Liver (tissue), 9 donors: ENCODE results near the gene OTUD3. TPM values are rescaled to one million over a fixed set of nuclear protein-coding genes. Genes with fewer than 3 reads are reported as not detected.
A peak's percentile ranks its signal among the peaks of the same experiment; 100 is the strongest.

Source experiments
- DNase-seq: peaks from one replicate; pipeline ENCODE4 v3.0.0-alpha.2; 2017; ENCODE audit warnings: low spot score
- H3K27ac ChIP-seq, 2 donors: one replicate each; pipeline ENCODE4 v1.7.0; 2013; ENCODE audit warnings: inconsistent platforms in 2 of 2, low read length in 2 of 2, control low read depth in 1 of 2, low read depth in 1 of 2, mild to moderate bottlenecking in 1 of 2
- H3K27me3 ChIP-seq, 4 donors: one replicate each; pipeline versions ENCODE4 v1.6.1 to v1.7.0; 2013; ENCODE audit warnings: low read length in 3 of 4, inconsistent platforms in 1 of 4, mild to moderate bottlenecking in 1 of 4, moderate library complexity in 1 of 4; ENCODE audit not compliant: control insufficient read depth in 4 of 4, insufficient read depth in 4 of 4
- H3K36me3 ChIP-seq, 4 donors: one replicate each; pipeline versions ENCODE4 v1.6.1 to v1.7.0; 2013; ENCODE audit warnings: low read length in 3 of 4, mild to moderate bottlenecking in 3 of 4, low read depth in 1 of 4, moderate library complexity in 1 of 4; ENCODE audit not compliant: control insufficient read depth in 4 of 4, insufficient read depth in 3 of 4
- H3K4me1 ChIP-seq, 4 donors: one replicate each; pipeline versions ENCODE4 v1.6.1 to v1.7.0; 2013; ENCODE audit warnings: low read length in 3 of 4, mild to moderate bottlenecking in 3 of 4, moderate library complexity in 1 of 4; ENCODE audit not compliant: control insufficient read depth in 4 of 4, insufficient read depth in 4 of 4
- H3K4me3 ChIP-seq, 3 donors: one replicate each; pipeline versions ENCODE4 v1.6.1 to v1.7.0; 2013; ENCODE audit warnings: low read length in 3 of 3, control low read depth in 1 of 3, low read depth in 1 of 3, mild to moderate bottlenecking in 1 of 3
- H3K9ac ChIP-seq, 2 donors: one replicate each; pipeline ENCODE4 v1.7.0; 2013; ENCODE audit warnings: low read length in 2 of 2, mild to moderate bottlenecking in 2 of 2, moderate library complexity in 2 of 2, control low read depth in 1 of 2, low read depth in 1 of 2
- H3K9me3 ChIP-seq, 4 donors: one replicate each; pipeline versions ENCODE4 v1.6.1 to v1.7.0; 2013; ENCODE audit warnings: low read length in 3 of 4; ENCODE audit not compliant: control insufficient read depth in 4 of 4
- ATF3 ChIP-seq: IDR thresholded peaks from 2 replicates; pipeline ENCODE4 v1.6.1; 2016; ENCODE audit warnings: antibody characterized with exemption
- CTCF ChIP-seq: fragments of 150-350 bp; IDR thresholded peaks from 2 replicates; pipeline ENCODE4 v1.5.1; 2017; ENCODE audit warnings: improper control_type of control experiment, low read depth, low read length; ENCODE audit not compliant: missing input control
- EGR1 ChIP-seq, 2 donors: IDR thresholded peaks; 2 replicates each; pipeline ENCODE4 v1.6.1; 2016 to 2018; ENCODE audit warnings: antibody characterized with exemption in 2 of 2, low read depth in 2 of 2
- FOXA1 ChIP-seq: IDR thresholded peaks from 2 replicates; pipeline ENCODE4 v1.6.1; 2016; ENCODE audit warnings: antibody characterized with exemption
- FOXA2 ChIP-seq: IDR thresholded peaks from 2 replicates; pipeline ENCODE4 v1.6.1; 2016; ENCODE audit warnings: antibody characterized with exemption
- GABPA ChIP-seq, 2 donors: IDR thresholded peaks in 1 of 2; conservative IDR thresholded peaks in 1 of 2; 2 replicates each; pipeline ENCODE4 v1.6.1; 2016; ENCODE audit warnings: antibody characterized with exemption in 2 of 2, mild to moderate bottlenecking in 1 of 2, moderate library complexity in 1 of 2
- HNF4A ChIP-seq, 2 donors: conservative IDR thresholded peaks; 2 replicates each; pipeline ENCODE4 v1.6.1; 2016; ENCODE audit warnings: antibody characterized with exemption in 2 of 2, mild to moderate bottlenecking in 2 of 2
- HNF4G ChIP-seq: IDR thresholded peaks from 2 replicates; pipeline ENCODE4 v1.6.1; 2016; ENCODE audit warnings: antibody characterized with exemption
- JUND ChIP-seq, 2 donors: IDR thresholded peaks; 2 replicates each; pipeline ENCODE4 v1.6.1; 2016; ENCODE audit warnings: antibody characterized with exemption in 2 of 2
- NR2F2 ChIP-seq: IDR thresholded peaks from 2 replicates; pipeline ENCODE4 v1.6.1; 2016; ENCODE audit warnings: antibody characterized with exemption
- RAD21 ChIP-seq, 2 donors: IDR thresholded peaks; 2 replicates each; pipeline ENCODE4 v1.6.1; 2016; ENCODE audit warnings: antibody characterized with exemption in 2 of 2, mild to moderate bottlenecking in 2 of 2
- RXRA ChIP-seq, 2 donors: IDR thresholded peaks; 2 replicates each; pipeline ENCODE4 v1.6.1; 2017 to 2018; ENCODE audit warnings: antibody characterized with exemption in 2 of 2, mild to moderate bottlenecking in 1 of 2
- SP1 ChIP-seq: IDR thresholded peaks from 2 replicates; pipeline ENCODE4 v1.6.1; 2018; ENCODE audit warnings: antibody characterized with exemption, mild to moderate bottlenecking
- TAF1 ChIP-seq: conservative IDR thresholded peaks from 2 replicates; pipeline ENCODE4 v1.6.1; 2016; ENCODE audit warnings: antibody characterized with exemption, mild to moderate bottlenecking
- YY1 ChIP-seq: IDR thresholded peaks from 2 replicates; pipeline ENCODE4 v1.6.1; 2016; ENCODE audit warnings: antibody characterized with exemption, mild to moderate bottlenecking
- WGBS: extraction: QIAGEN DNeasy Blood & Tissue Kit; methylation state at CpG from one replicate; pipeline ENCODE4 v1.1.7; 2013; 5-methylcytosine and 5-hydroxymethylcytosine counted together
- polyA plus RNA-seq, 2 donors: library from polyadenylated mRNA; stranded (reverse) in 1 of 2; unstranded in 1 of 2; fragments of 200-250 nt in 1 of 2; fragments of >200 nt in 1 of 2; fragmentation: Nextera tagmentation in 1 of 2; extraction: Ambion mirVana in 1 of 2; gene quantifications; one replicate each; pipeline versions ENCODE4 v1.2.1 to v1.2.3, GENCODE V29; 2013 to 2015
- total RNA-seq, 2 donors: library from RNA; depleted of rRNA; stranded (reverse); fragments of >200 nt; gene quantifications; one replicate each; pipeline ENCODE4 v1.2.3, GENCODE V29; 2014
- TF ChIP-seq, protein P1 (sequence below): IDR thresholded peaks from 2 replicates; pipeline ENCODE4 v1.6.1; 2016; ENCODE audit warnings: antibody characterized with exemption, mild to moderate bottlenecking
- TF ChIP-seq, protein P2 (sequence below): IDR thresholded peaks from 2 replicates; pipeline ENCODE4 v1.6.1; 2016; ENCODE audit warnings: antibody characterized with exemption
- donor health status: healthy.
- donor health status: healthy.
- donor health status: healthy.
- donor health status: healthy.
- donor health status: healthy.

OTUD3 gene
- total and polyA plus RNA-seq, 4 donors, result 0.36 to 4.0 (median 2.1) TPM

DNA sequence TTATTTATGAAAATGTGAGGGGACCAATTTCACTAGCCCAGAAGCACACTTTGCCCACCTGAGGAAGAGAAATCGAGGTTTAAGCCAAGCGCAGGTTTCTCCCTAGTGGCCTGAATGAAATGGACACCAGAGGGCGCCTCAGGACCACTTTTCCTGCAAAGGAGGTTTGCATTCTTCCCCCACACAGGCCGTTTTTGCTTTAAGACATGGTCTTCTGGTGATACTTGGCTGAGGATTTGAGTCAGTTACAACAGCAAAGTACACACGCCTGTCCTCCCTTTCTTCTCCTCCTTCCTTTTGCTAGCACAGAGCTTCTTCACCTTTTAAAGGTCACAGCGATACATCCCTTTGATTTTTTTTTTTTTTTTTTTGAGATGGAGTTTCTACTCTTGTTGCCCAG, 35.9 kb downstream of the OTUD3 start (continued):
- no peak for TF ChIP-seq YY1
- peak; percentile 92 for TF ChIP-seq CTCF

- DNase-seq, result no peak
These were observed 38.0 kb downstream of the OTUD3 start for GRCh38 chr1:19920132-19920710.

More at GRCh38 chr1:19920132-19920710, 38.0 kb downstream of the OTUD3 start:
- no peaks in the 10 kb centered on the region for H3K27me3 ChIP-seq
- H3K9ac ChIP-seq, result no peak overlapping the region
- 93% methylated on average over 19 of the region's 19 CpGs for WGBS
- no peaks in the 10 kb centered on the region for H3K9me3 ChIP-seq
- H3K27ac ChIP-seq, result no peak overlapping the region
- H3K4me1 ChIP-seq, result no peaks in the 10 kb centered on the region
- TF ChIP-seq HNF4G (no peak), ATF3 (no peak), SP1 (no peak), CTCF (no peak), GABPA (IDR thresholded peaks at IDR 0.05 in 1 of 2, conservative IDR thresholded peaks at IDR 0.05 in 1 of 2) (no peak), RXRA (IDR thresholded peaks at IDR 0.05) (no peak), HNF4A (conservative IDR thresholded peaks at IDR 0.05) (no peak), FOXA1 (no peak), YY1 (no peak), FOXA2 (no peak), RAD21 (IDR thresholded peaks at IDR 0.05) (no peak), JUND (IDR thresholded peaks at IDR 0.05) (no peak), EGR1 (IDR thresholded peaks at IDR 0.05; ENCODE audit: low read depth in 2 of 2) (no peak), NR2F2 (no peak), TAF1 (no peak)
- TF ChIP-seq, protein P1, sequence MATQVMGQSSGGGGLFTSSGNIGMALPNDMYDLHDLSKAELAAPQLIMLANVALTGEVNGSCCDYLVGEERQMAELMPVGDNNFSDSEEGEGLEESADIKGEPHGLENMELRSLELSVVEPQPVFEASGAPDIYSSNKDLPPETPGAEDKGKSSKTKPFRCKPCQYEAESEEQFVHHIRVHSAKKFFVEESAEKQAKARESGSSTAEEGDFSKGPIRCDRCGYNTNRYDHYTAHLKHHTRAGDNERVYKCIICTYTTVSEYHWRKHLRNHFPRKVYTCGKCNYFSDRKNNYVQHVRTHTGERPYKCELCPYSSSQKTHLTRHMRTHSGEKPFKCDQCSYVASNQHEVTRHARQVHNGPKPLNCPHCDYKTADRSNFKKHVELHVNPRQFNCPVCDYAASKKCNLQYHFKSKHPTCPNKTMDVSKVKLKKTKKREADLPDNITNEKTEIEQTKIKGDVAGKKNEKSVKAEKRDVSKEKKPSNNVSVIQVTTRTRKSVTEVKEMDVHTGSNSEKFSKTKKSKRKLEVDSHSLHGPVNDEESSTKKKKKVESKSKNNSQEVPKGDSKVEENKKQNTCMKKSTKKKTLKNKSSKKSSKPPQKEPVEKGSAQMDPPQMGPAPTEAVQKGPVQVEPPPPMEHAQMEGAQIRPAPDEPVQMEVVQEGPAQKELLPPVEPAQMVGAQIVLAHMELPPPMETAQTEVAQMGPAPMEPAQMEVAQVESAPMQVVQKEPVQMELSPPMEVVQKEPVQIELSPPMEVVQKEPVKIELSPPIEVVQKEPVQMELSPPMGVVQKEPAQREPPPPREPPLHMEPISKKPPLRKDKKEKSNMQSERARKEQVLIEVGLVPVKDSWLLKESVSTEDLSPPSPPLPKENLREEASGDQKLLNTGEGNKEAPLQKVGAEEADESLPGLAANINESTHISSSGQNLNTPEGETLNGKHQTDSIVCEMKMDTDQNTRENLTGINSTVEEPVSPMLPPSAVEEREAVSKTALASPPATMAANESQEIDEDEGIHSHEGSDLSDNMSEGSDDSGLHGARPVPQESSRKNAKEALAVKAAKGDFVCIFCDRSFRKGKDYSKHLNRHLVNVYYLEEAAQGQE, result no peak
- TF ChIP-seq, protein P2, sequence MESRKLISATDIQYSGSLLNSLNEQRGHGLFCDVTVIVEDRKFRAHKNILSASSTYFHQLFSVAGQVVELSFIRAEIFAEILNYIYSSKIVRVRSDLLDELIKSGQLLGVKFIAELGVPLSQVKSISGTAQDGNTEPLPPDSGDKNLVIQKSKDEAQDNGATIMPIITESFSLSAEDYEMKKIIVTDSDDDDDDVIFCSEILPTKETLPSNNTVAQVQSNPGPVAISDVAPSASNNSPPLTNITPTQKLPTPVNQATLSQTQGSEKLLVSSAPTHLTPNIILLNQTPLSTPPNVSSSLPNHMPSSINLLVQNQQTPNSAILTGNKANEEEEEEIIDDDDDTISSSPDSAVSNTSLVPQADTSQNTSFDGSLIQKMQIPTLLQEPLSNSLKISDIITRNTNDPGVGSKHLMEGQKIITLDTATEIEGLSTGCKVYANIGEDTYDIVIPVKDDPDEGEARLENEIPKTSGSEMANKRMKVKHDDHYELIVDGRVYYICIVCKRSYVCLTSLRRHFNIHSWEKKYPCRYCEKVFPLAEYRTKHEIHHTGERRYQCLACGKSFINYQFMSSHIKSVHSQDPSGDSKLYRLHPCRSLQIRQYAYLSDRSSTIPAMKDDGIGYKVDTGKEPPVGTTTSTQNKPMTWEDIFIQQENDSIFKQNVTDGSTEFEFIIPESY, result no peak
- H3K4me3 ChIP-seq, result no peak overlapping the region
- H3K36me3 ChIP-seq, result no peaks in the 10 kb centered on the region
